HepG2 (cell line): ENCODE results near the gene FLYWCH1. TPM values are rescaled to one million over a fixed set of nuclear protein-coding genes. Genes with fewer than 3 reads are reported as not detected.

Experiments
- ATAC-seq: fragments of 200-7000 bp; cut with Tn5 transposase; 3 replicates; pipeline ENCODE4 v1.9.1; 2020; ENCODE audit warnings: mild to moderate bottlenecking, moderate library complexity
- BruUV-seq: library from RNA; stranded (reverse); fragments of 400-500 nt; replicated peaks from 2 replicates; lab custom pipeline; 2021; lab: Mats Ljungman, UMichigan
- CTCF ChIA-PET: fragments of 300-600 bp; formaldehyde crosslinking; extraction: SDS; loops from one replicate; lab custom pipeline; 2021; ENCODE audit warnings: low total read pairs, inconsistent platforms, low intra/inter-chr PET ratio; lab: Yijun Ruan, JAX
- POLR2A ChIA-PET: fragments of 350-600 bp; sonication (Branson Sonifier 250); formaldehyde crosslinking; loops from one replicate; lab custom pipeline; 2020; ENCODE audit warnings: antibody characterized with exemption, inconsistent platforms; lab: Yijun Ruan, JAX
- DNase-seq: peaks from one replicate; pipeline ENCODE4 v3.0.0-alpha.2; 2015; ENCODE audit warnings: low spot score
- FAIRE-seq: peaks from 3 replicates; lab custom pipeline; 2011; peaks lifted over from hg19 to GRCh38; lab: Jason Lieb, UNC
- H2AFZ ChIP-seq: one replicate; pipeline ENCODE4 v1.6.1; 2011; ENCODE audit warnings: low read length, inconsistent platforms
- H3K27ac ChIP-seq: fragments of 300-600 bp; 3 replicates; pipeline ENCODE4 v1.8.0; 2011; ENCODE audit warnings: mixed run types, mild to moderate bottlenecking, mixed read lengths, low read length, inconsistent platforms; ENCODE audit not compliant: insufficient read depth; ENCODE audit errors: extremely low read length
- H3K27me3 ChIP-seq, 2 experiments: fragments of 200-600 bp in 1 of 2; 2 replicates in 1 of 2; 3 replicates in 1 of 2; pipeline versions ENCODE4 v1.6.0 to v1.8.0; 2011; ENCODE audit warnings: low read length in 2 of 2, mild to moderate bottlenecking in 2 of 2, moderate library complexity in 2 of 2, inconsistent platforms in 1 of 2; ENCODE audit not compliant: insufficient read depth in 2 of 2, control insufficient read depth in 1 of 2
- H3K36me3 ChIP-seq, 2 experiments: fragments of 200-600 bp in 1 of 2; replicated peaks in 1 of 2; 2 replicates in 1 of 2; 3 replicates in 1 of 2; pipeline versions ENCODE4 v1.5.1 to v1.8.0; 2011; ENCODE audit warnings: low read length in 2 of 2, inconsistent platforms in 1 of 2; ENCODE audit not compliant: insufficient read depth in 2 of 2, control insufficient read depth in 1 of 2
- H3K4me1 ChIP-seq: 2 replicates; pipeline ENCODE4 v1.5.1; 2012; ENCODE audit warnings: low read length, inconsistent platforms; ENCODE audit not compliant: insufficient read depth
- H3K4me2 ChIP-seq: 2 replicates; pipeline ENCODE4 v1.6.0; 2011; ENCODE audit warnings: low read depth, low read length, inconsistent platforms
- H3K4me3 ChIP-seq, 3 experiments: fragments of 200-600 bp in 1 of 3; sonication (generic), shearing (Covaris generic) in 1 of 3; replicated peaks in 1 of 3; 2 replicates each; pipeline ENCODE4 v1.5.1; 2011 to 2016; ENCODE audit warnings: low read length in 3 of 3, inconsistent platforms in 2 of 3, low read depth in 2 of 3, mild to moderate bottlenecking in 2 of 3, control low read depth in 1 of 3, mixed read lengths in 1 of 3; ENCODE audit not compliant: insufficient read depth in 1 of 3
- H3K79me2 ChIP-seq: one replicate; pipeline ENCODE4 v1.6.1; 2011; ENCODE audit warnings: low read length, inconsistent platforms; ENCODE audit not compliant: insufficient read depth
- H3K9ac ChIP-seq: 2 replicates; pipeline ENCODE4 v1.6.0; 2011; ENCODE audit warnings: mild to moderate bottlenecking, low read depth, low read length, inconsistent platforms; ENCODE audit not compliant: insufficient read depth
- H3K9me3 ChIP-seq: 2 replicates; pipeline ENCODE4 v1.5.1; 2012; ENCODE audit warnings: mild to moderate bottlenecking, low read length
- H4K20me1 ChIP-seq: 2 replicates; pipeline ENCODE4 v1.6.0; 2011; ENCODE audit warnings: inconsistent platforms, mild to moderate bottlenecking, low read length, moderate library complexity; ENCODE audit not compliant: insufficient read depth
- NFKBIZ ChIP-seq: IDR thresholded peaks from 2 replicates; pipeline ENCODE4 v1.6.1; 2018; ENCODE audit warnings: missing genetic modification reagents, missing compliant biosample characterization
- RXRA ChIP-seq: sonication (generic); formaldehyde crosslinking; IDR thresholded peaks from 2 replicates; pipeline ENCODE4 v1.5.1; 2020; ENCODE audit warnings: missing genetic modification reagents
- ZMYM4 ChIP-seq: sonication (generic); formaldehyde crosslinking; IDR thresholded peaks from 2 replicates; pipeline ENCODE4 v1.8.1; 2023; ENCODE audit warnings: mild to moderate bottlenecking, missing genetic modification reagents
- ZNF317 ChIP-seq: sonication (generic); formaldehyde crosslinking; IDR thresholded peaks from 2 replicates; pipeline ENCODE4 v1.5.0; 2020; ENCODE audit warnings: mild to moderate bottlenecking, missing genetic modification reagents
- ZNF333 ChIP-seq: sonication (generic); formaldehyde crosslinking; IDR thresholded peaks from 2 replicates; pipeline ENCODE4 v1.4.0; 2020; ENCODE audit warnings: mild to moderate bottlenecking, missing genetic modification reagents, borderline replicate concordance
- ZNF501 ChIP-seq: sonication (generic); formaldehyde crosslinking; IDR thresholded peaks from 2 replicates; pipeline ENCODE4 v1.5.1; 2020; ENCODE audit warnings: mild to moderate bottlenecking, moderate library complexity, missing genetic modification reagents
- ZNF543 ChIP-seq: sonication (generic); formaldehyde crosslinking; IDR thresholded peaks from 2 replicates; pipeline ENCODE4 v1.4.0; 2020; ENCODE audit warnings: mild to moderate bottlenecking, missing genetic modification reagents
- ZNF557 ChIP-seq: sonication (generic); formaldehyde crosslinking; IDR thresholded peaks from 2 replicates; pipeline ENCODE4 v1.4.0; 2020; ENCODE audit warnings: missing genetic modification reagents
- ZNF7 ChIP-seq: IDR thresholded peaks from 2 replicates; pipeline ENCODE4 v1.6.1; 2016; ENCODE audit warnings: missing biosample characterization, missing genetic modification reagents
- ZNF720 ChIP-seq: sonication (generic); formaldehyde crosslinking; IDR thresholded peaks from 2 replicates; pipeline ENCODE4 v1.4.0; 2020; ENCODE audit warnings: missing genetic modification reagents
- WGBS: methylation state at CpG from one replicate; pipeline ENCODE4 v1.1.6; 2017; ENCODE audit warnings: low lambda C conversion rate; 5-methylcytosine and 5-hydroxymethylcytosine counted together
- in situ Hi-C: cut with HindIII; loops from 2 replicates; pipeline ENCODE4 v1.10.0; 2017; ENCODE audit warnings: low pct_unique_long_range_greater_than_20kb; ENCODE audit not compliant: extremely low pct_ligation_motif_present
- intact Hi-C: fragments of 100-400 bp; cut with micrococcal nuclease; formaldehyde crosslinking; loops from one replicate; pipeline ENCODE4 v1.10.0; 2022; ENCODE audit not compliant: unreplicated experiment
- polyA plus RNA-seq, 8 experiments: library from polyadenylated mRNA; depleted of rRNA in 3 of 8; stranded (reverse) in 7 of 8; unstranded in 1 of 8; fragments of >200 nt; fragmentation: Illumina TruSeq in 4 of 8; extraction: Trizol in 4 of 8; gene quantifications; 2 replicates each; pipeline versions ENCODE4 v1.2.1 to v1.2.3, GENCODE V29; 2011 to 2016; ENCODE audit warnings: low read depth in 4 of 8, missing spikeins in 1 of 8, mixed read lengths in 1 of 8; ENCODE audit not compliant: insufficient read depth in 1 of 8
- total RNA-seq, 5 experiments: library from RNA; depleted of rRNA; stranded (reverse); fragments of >200 nt; fragmentation: Illumina TruSeq; extraction: Trizol; gene quantifications; 2 replicates each; pipeline ENCODE4 v1.2.3, GENCODE V29; 2016; ENCODE audit warnings: low read depth in 1 of 5
- TF ChIP-seq, protein P1 (sequence below): sonication (generic); formaldehyde crosslinking; IDR thresholded peaks from 2 replicates; pipeline ENCODE4 v1.5.0; 2020; ENCODE audit warnings: mild to moderate bottlenecking, low read depth, missing genetic modification reagents, borderline replicate concordance
- TF ChIP-seq, protein P2 (sequence below): sonication (generic); formaldehyde crosslinking; IDR thresholded peaks from 2 replicates; pipeline ENCODE4 v1.4.0; 2020; ENCODE audit warnings: missing genetic modification reagents

FLYWCH1 gene
- total and polyA plus RNA-seq, 2 of the 13 experiments (the other 11 are each of a cell fraction or from before 2014, with no cell fraction given): 7.3 to 12.4 TPM

DNA sequence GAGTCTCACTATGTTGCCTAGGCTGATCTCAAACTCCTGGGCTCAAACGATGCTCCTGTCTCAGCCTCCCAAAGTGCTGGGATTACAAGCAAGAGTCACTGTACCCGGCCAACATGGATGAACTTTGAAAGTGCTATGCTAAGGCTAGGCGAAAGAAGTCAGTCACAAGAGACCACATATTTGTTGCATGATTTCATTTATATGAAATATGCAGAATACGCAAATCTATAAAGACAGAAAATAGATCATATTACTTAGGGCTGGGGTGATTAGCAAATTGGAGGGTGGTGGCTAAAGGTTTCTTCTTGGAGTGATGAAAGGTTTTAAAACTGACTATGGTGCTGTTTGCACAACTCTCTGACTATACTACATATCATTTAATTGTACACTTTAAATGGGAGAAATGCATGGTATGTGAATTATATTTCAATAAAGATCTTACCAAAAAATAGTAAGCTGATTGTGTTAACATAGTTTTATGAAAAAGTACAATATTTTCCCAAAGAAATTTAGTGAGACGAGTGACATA lies 1.2 kb upstream of the FLYWCH1 start:
- no peaks in the 10 kb centered on the region; a peak in 1 of 5 replicates for H3K27me3 ChIP-seq
- H4K20me1 ChIP-seq: no peaks in the 10 kb centered on the region
- ChIA-PET POLR2A (no interaction called here), CTCF (no interaction called here)
- no peak overlapping the region for H3K9ac ChIP-seq
- no peak overlapping the region for H3K27ac ChIP-seq
- TF ChIP-seq ZNF543 (CRISPR knock-in tag) (no peak), RXRA (CRISPR knock-in tag) (no peak), ZNF557 (CRISPR knock-in tag) (no peak), ZNF501 (CRISPR knock-in tag) (no peak), ZNF7 (no peak), ZNF333 (CRISPR knock-in tag) (no peak), ZNF317 (CRISPR knock-in tag) (no peak), NFKBIZ (CRISPR knock-in tag) (no peak), ZMYM4 (CRISPR knock-in tag) (no peak), ZNF720 (CRISPR knock-in tag) (no peak)
- TF ChIP-seq, protein P1, sequence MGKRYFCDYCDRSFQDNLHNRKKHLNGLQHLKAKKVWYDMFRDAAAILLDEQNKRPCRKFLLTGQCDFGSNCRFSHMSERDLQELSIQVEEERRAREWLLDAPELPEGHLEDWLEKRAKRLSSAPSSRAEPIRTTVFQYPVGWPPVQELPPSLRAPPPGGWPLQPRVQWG: no peak
- TF ChIP-seq, protein P2, sequence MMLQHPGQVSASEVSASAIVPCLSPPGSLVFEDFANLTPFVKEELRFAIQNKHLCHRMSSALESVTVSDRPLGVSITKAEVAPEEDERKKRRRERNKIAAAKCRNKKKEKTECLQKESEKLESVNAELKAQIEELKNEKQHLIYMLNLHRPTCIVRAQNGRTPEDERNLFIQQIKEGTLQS: no peak
- 23% methylated on average over 5 of the region's 5 CpGs for WGBS
- H3K4me3 ChIP-seq: no peak overlapping the region
- in situ Hi-C loops: loop anchor here (5.0 kb wide), 2 partner anchors 38 to 73 kb away; no protein-coding TSS in a partner anchor
- no peak overlapping the region; the same call in 1 of the 2 replicates for H3K4me2 ChIP-seq
- no peak overlapping the region for H2AFZ ChIP-seq
- ATAC-seq (no peak), FAIRE-seq (no peak), DNase-seq (no peak)
- no peaks in the 10 kb centered on the region for H3K9me3 ChIP-seq
- intact Hi-C loops: loop anchor here (5.0 kb wide), 1 partner anchor 43 kb away; no protein-coding TSS in a partner anchor
- no TSS peak for BruUV-seq
- peaks cover 3% of the 10 kb centered on the region in 2 experiments; a peak in 2 of 5 replicates for H3K36me3 ChIP-seq
- H3K4me1 ChIP-seq: peaks cover 25% of the 10 kb centered on the region
- peaks cover 7% of the 10 kb centered on the region for H3K79me2 ChIP-seq
